Heart left ventricle (tissue), 13 donors: ENCODE results near the gene ZNF516.

Source experiments
- CTCF ChIP-seq, 12 donors: fragments of 200-600 bp; sonication (generic) in 4 of 12; IDR thresholded peaks; one replicate each; pipeline versions ENCODE4 v1.5.0 to v1.8.0; 2018 to 2022; ENCODE audit warnings: antibody characterized with exemption in 12 of 12, mild to moderate bottlenecking in 5 of 12
- POLR2A ChIP-seq, 2 donors: fragments of 450-650 bp; IDR thresholded peaks; one replicate each; pipeline ENCODE4 v1.6.1; 2017; ENCODE audit warnings: antibody characterized with exemption in 2 of 2, mild to moderate bottlenecking in 2 of 2, moderate library complexity in 2 of 2
- donor health status: ischemic (EF 13 %, LVEDD 7.1; RV severe dilation, severe dysfunction).
- donor health status: DM: no; HTN: yes; CAD: no.
- donor health status: DM: no; HTN: no; CAD: no.
- donor health status: ischemic (EF 25% LVEDD 6.9; RV normal size, moderate dysfunction).
- donor health status: ischemic (EF 25% LVEDD 5.7; RV mildly dilated, moderate dysfunction).
- donor health status: ischemic (EF 35%, LVEDD 5.7; RV mildly dilated, moderate dysfunction).
- donor health status: nonischemic (EF 11% LVEDD 7.7; RV severe dilation, severe dysfunction).
- donor health status: DM: yes; HTN: yes; CAD: no.
- donor health status: PGD.
- donor health status: ischemic (EF 29% LVEDD 5.4; RV normal size, mild dysfunction).
- donor health status: nonischemic (EF 23%, LVEDD 6.1; RV moderate dilation, normal function).

GRCh38 chr18:76451396-76452331 is 43.4 kb downstream of the ZNF516 start:
- TF ChIP-seq CTCF (IDR thresholded peaks at IDR 0.05) (no peak), POLR2A (IDR thresholded peaks at IDR 0.05) (no peak)
